HepG2 (cell line): Measurements from ENCODE around the gene ASCC3. TPM values are rescaled to one million over a fixed set of nuclear protein-coding genes. Genes with fewer than 3 reads are reported as not detected.

Experiments used
- ATAC-seq: fragments of 200-7000 bp; cut with Tn5 transposase; 3 replicates; pipeline ENCODE4 v1.9.1; 2020; ENCODE audit warnings: mild to moderate bottlenecking, moderate library complexity
- BruUV-seq: library from RNA; stranded (reverse); fragments of 400-500 nt; replicated peaks from 2 replicates; lab custom pipeline; 2021; lab: Mats Ljungman, UMichigan
- CTCF ChIA-PET: fragments of 300-600 bp; formaldehyde crosslinking; extraction: SDS; loops from one replicate; lab custom pipeline; 2021; ENCODE audit warnings: low total read pairs, inconsistent platforms, low intra/inter-chr PET ratio; lab: Yijun Ruan, JAX
- POLR2A ChIA-PET: fragments of 350-600 bp; sonication (Branson Sonifier 250); formaldehyde crosslinking; loops from one replicate; lab custom pipeline; 2020; ENCODE audit warnings: antibody characterized with exemption, inconsistent platforms; lab: Yijun Ruan, JAX
- DNase-seq: peaks from one replicate; pipeline ENCODE4 v3.0.0-alpha.2; 2015; ENCODE audit warnings: low spot score
- FAIRE-seq: peaks from 3 replicates; lab custom pipeline; 2011; peaks lifted over from hg19 to GRCh38; lab: Jason Lieb, UNC
- H2AFZ ChIP-seq: one replicate; pipeline ENCODE4 v1.6.1; 2011; ENCODE audit warnings: low read length, inconsistent platforms
- H3K27ac ChIP-seq: fragments of 300-600 bp; 3 replicates; pipeline ENCODE4 v1.8.0; 2011; ENCODE audit warnings: mixed run types, mild to moderate bottlenecking, mixed read lengths, low read length, inconsistent platforms; ENCODE audit not compliant: insufficient read depth; ENCODE audit errors: extremely low read length
- H3K27me3 ChIP-seq, 2 experiments: fragments of 200-600 bp in 1 of 2; 2 replicates in 1 of 2; 3 replicates in 1 of 2; pipeline versions ENCODE4 v1.6.0 to v1.8.0; 2011; ENCODE audit warnings: low read length in 2 of 2, mild to moderate bottlenecking in 2 of 2, moderate library complexity in 2 of 2, inconsistent platforms in 1 of 2; ENCODE audit not compliant: insufficient read depth in 2 of 2, control insufficient read depth in 1 of 2
- H3K36me3 ChIP-seq, 2 experiments: fragments of 200-600 bp in 1 of 2; replicated peaks in 1 of 2; 2 replicates in 1 of 2; 3 replicates in 1 of 2; pipeline versions ENCODE4 v1.5.1 to v1.8.0; 2011; ENCODE audit warnings: low read length in 2 of 2, inconsistent platforms in 1 of 2; ENCODE audit not compliant: insufficient read depth in 2 of 2, control insufficient read depth in 1 of 2
- H3K4me1 ChIP-seq: 2 replicates; pipeline ENCODE4 v1.5.1; 2012; ENCODE audit warnings: low read length, inconsistent platforms; ENCODE audit not compliant: insufficient read depth
- H3K4me2 ChIP-seq: 2 replicates; pipeline ENCODE4 v1.6.0; 2011; ENCODE audit warnings: low read depth, low read length, inconsistent platforms
- H3K4me3 ChIP-seq, 3 experiments: fragments of 200-600 bp in 1 of 3; sonication (generic), shearing (Covaris generic) in 1 of 3; replicated peaks in 1 of 3; 2 replicates each; pipeline ENCODE4 v1.5.1; 2011 to 2016; ENCODE audit warnings: low read length in 3 of 3, inconsistent platforms in 2 of 3, low read depth in 2 of 3, mild to moderate bottlenecking in 2 of 3, control low read depth in 1 of 3, mixed read lengths in 1 of 3; ENCODE audit not compliant: insufficient read depth in 1 of 3
- H3K79me2 ChIP-seq: one replicate; pipeline ENCODE4 v1.6.1; 2011; ENCODE audit warnings: low read length, inconsistent platforms; ENCODE audit not compliant: insufficient read depth
- H3K9ac ChIP-seq: 2 replicates; pipeline ENCODE4 v1.6.0; 2011; ENCODE audit warnings: mild to moderate bottlenecking, low read depth, low read length, inconsistent platforms; ENCODE audit not compliant: insufficient read depth
- H3K9me3 ChIP-seq: 2 replicates; pipeline ENCODE4 v1.5.1; 2012; ENCODE audit warnings: mild to moderate bottlenecking, low read length
- H4K20me1 ChIP-seq: 2 replicates; pipeline ENCODE4 v1.6.0; 2011; ENCODE audit warnings: inconsistent platforms, mild to moderate bottlenecking, low read length, moderate library complexity; ENCODE audit not compliant: insufficient read depth
- CEBPB ChIP-seq: IDR thresholded peaks from 2 replicates; pipeline ENCODE4 v1.6.1; 2011; ENCODE audit warnings: low read depth, low read length, improper control_type of control experiment, borderline replicate concordance
- CEBPG ChIP-seq: IDR thresholded peaks from 2 replicates; pipeline ENCODE4 v1.6.1; 2016
- GABPA ChIP-seq, 2 experiments: IDR thresholded peaks; 2 replicates each; pipeline ENCODE4 v1.6.1; 2011 to 2016; ENCODE audit warnings: low read depth in 2 of 2, low read length in 1 of 2, missing biosample characterization in 1 of 2, missing genetic modification characterization in 1 of 2
- NONO ChIP-seq, 2 experiments: fragments of 450-650 bp in 1 of 2; sonication (generic) in 1 of 2; formaldehyde crosslinking in 1 of 2; IDR thresholded peaks in 1 of 2; conservative IDR thresholded peaks in 1 of 2; 2 replicates each; pipeline versions ENCODE4 v1.6.1 to v1.8.0; 2017 to 2022; ENCODE audit warnings: mild to moderate bottlenecking in 1 of 2, missing genetic modification reagents in 1 of 2, moderate library complexity in 1 of 2
- SP5 ChIP-seq: IDR thresholded peaks from 2 replicates; pipeline ENCODE4 v1.6.1; 2016; ENCODE audit warnings: low read depth, borderline replicate concordance
- TARDBP ChIP-seq: sonication (generic); formaldehyde crosslinking; IDR thresholded peaks from 2 replicates; pipeline ENCODE4 v1.8.0; 2022; ENCODE audit warnings: mild to moderate bottlenecking, missing genetic modification reagents
- ZBTB33 ChIP-seq: sonication (generic); formaldehyde crosslinking; IDR thresholded peaks from 2 replicates; pipeline ENCODE4 v1.4.0; 2020; ENCODE audit warnings: missing genetic modification reagents
- ZGPAT ChIP-seq: IDR thresholded peaks from 2 replicates; pipeline ENCODE4 v1.6.1; 2016; ENCODE audit warnings: mild to moderate bottlenecking
- ZNF224 ChIP-seq: sonication (generic); formaldehyde crosslinking; IDR thresholded peaks from 2 replicates; pipeline ENCODE4 v1.5.0; 2020; ENCODE audit warnings: mild to moderate bottlenecking, missing genetic modification reagents
- ZNF75D ChIP-seq: sonication (generic); formaldehyde crosslinking; IDR thresholded peaks from 2 replicates; pipeline ENCODE4 v1.8.1; 2023; ENCODE audit warnings: missing genetic modification reagents, mild to moderate bottlenecking, borderline replicate concordance
- WGBS: methylation state at CpG from one replicate; pipeline ENCODE4 v1.1.6; 2017; ENCODE audit warnings: low lambda C conversion rate; 5-methylcytosine and 5-hydroxymethylcytosine counted together
- in situ Hi-C: cut with HindIII; loops from 2 replicates; pipeline ENCODE4 v1.10.0; 2017; ENCODE audit warnings: low pct_unique_long_range_greater_than_20kb; ENCODE audit not compliant: extremely low pct_ligation_motif_present
- intact Hi-C: fragments of 100-400 bp; cut with micrococcal nuclease; formaldehyde crosslinking; loops from one replicate; pipeline ENCODE4 v1.10.0; 2022; ENCODE audit not compliant: unreplicated experiment
- polyA plus RNA-seq, 8 experiments: library from polyadenylated mRNA; depleted of rRNA in 3 of 8; stranded (reverse) in 7 of 8; unstranded in 1 of 8; fragments of >200 nt; fragmentation: Illumina TruSeq in 4 of 8; extraction: Trizol in 4 of 8; gene quantifications; 2 replicates each; pipeline versions ENCODE4 v1.2.1 to v1.2.3, GENCODE V29; 2011 to 2016; ENCODE audit warnings: low read depth in 4 of 8, missing spikeins in 1 of 8, mixed read lengths in 1 of 8; ENCODE audit not compliant: insufficient read depth in 1 of 8
- total RNA-seq, 5 experiments: library from RNA; depleted of rRNA; stranded (reverse); fragments of >200 nt; fragmentation: Illumina TruSeq; extraction: Trizol; gene quantifications; 2 replicates each; pipeline ENCODE4 v1.2.3, GENCODE V29; 2016; ENCODE audit warnings: low read depth in 1 of 5

ASCC3 gene
- total and polyA plus RNA-seq, 2 of the 13 experiments (the other 11 are each of a cell fraction or from before 2014, with no cell fraction given) = 23.1 to 55.7 TPM

- TF ChIP-seq ZNF75D = no peak
- TF ChIP-seq TARDBP (CRISPR knock-in tag) = no peak
- no peak for TF ChIP-seq NONO (IDR thresholded peaks at IDR 0.05)
- TF ChIP-seq NONO (CRISPR knock-in tag; conservative IDR thresholded peaks at IDR 0.05) = no peak
- TF ChIP-seq ZGPAT = no peak
- TF ChIP-seq ZNF224 (CRISPR knock-in tag) = no peak
- no peak for TF ChIP-seq ZBTB33 (CRISPR knock-in tag)
- TF ChIP-seq, all 625 proteins: peak for 0
Measured at GRCh38 chr6:100925749-100926148, 44.6 kb upstream of the ASCC3 start (continued).

- Histone ChIP-seq H3K36me3 (no peaks in the 10 kb centered on the region), H3K79me2 (no peaks in the 10 kb centered on the region), H3K4me3 (no peak overlapping the region), H3K9ac (no peak overlapping the region), H3K27ac (no peak overlapping the region), H3K4me1 (no peaks in the 10 kb centered on the region), H3K4me2 (no peak overlapping the region), H4K20me1 (no peaks in the 10 kb centered on the region), H3K9me3 (no peaks in the 10 kb centered on the region), H2AFZ (no peak overlapping the region), H3K27me3 (no peaks in the 10 kb centered on the region; a peak in 1 of 5 replicates)
- intact Hi-C loops = no loop called here
- in situ Hi-C loops = no loop called here
- WGBS = 13% methylated on average over 9 of the region's 9 CpGs
- ChIA-PET POLR2A (no interaction called here), CTCF (no interaction called here)
- ATAC-seq = no peak
- no peak for FAIRE-seq
- TF ChIP-seq SP5 (CRISPR knock-in tag) (no peak), CEBPB (peak; percentile 67), GABPA (IDR thresholded peaks at IDR 0.05; ENCODE audit: low read depth, low read length) (no peak), GABPA (CRISPR knock-in tag; IDR thresholded peaks at IDR 0.05; ENCODE audit: low read depth) (no peak), CEBPG (0 out of 2 replicates have a peak, but pooled peaks have one; percentile 13)
- no peak for DNase-seq
- BruUV-seq = no TSS peak
Measured at GRCh38 chr6:100924534-100925227, 43.6 kb upstream of the ASCC3 start.
